Stimulated activated CD4-positive, alpha-beta T cell treated with anti-CD3 and anti-CD28 coated beads, Interleukin-1b, Interleukin-23, amount 100 ng/mL, for 24 hours (primary cell): ENCODE measurements around the gene IP6K3.
A peak's percentile ranks its signal among the peaks of the same experiment; 100 is the strongest.

Experiments
- DNase-seq, 4 experiments: peaks; one replicate each; pipeline ENCODE4 v3.0.0-alpha.2; 2020; ENCODE audit warnings: low read depth in 4 of 4, low spot score in 1 of 4

IP6K3 gene

GRCh38 chr6:33759887-33760629, 13.4 kb upstream of the IP6K3 start:
- no peak for DNase-seq

- no peak for DNase-seq
These were observed 12.1 kb upstream of the IP6K3 start for GRCh38 chr6:33758815-33759216.

GRCh38 chr6:33757906-33758305, 11.2 kb upstream of the IP6K3 start:
- DNase-seq, result no peak

- DNase-seq, result no peak
These were observed 10.4 kb upstream of the IP6K3 start for GRCh38 chr6:33757113-33757512.

GRCh38 chr6:33756211-33756954, 9.7 kb upstream of the IP6K3 start:
- no peak for DNase-seq

- no peak for DNase-seq
These were observed 8.6 kb upstream of the IP6K3 start for GRCh38 chr6:33755070-33755869.

GRCh38 chr6:33754222-33754621, 7.5 kb upstream of the IP6K3 start:
- DNase-seq, result no peak

- DNase-seq, result no peak
These were observed 5.9 kb upstream of the IP6K3 start for GRCh38 chr6:33752646-33753015.

GRCh38 chr6:33751771-33752645, 5.3 kb upstream of the IP6K3 start:
- no peak for DNase-seq

- no peak for DNase-seq
These were observed 3.7 kb upstream of the IP6K3 start for GRCh38 chr6:33750244-33750991.

GRCh38 chr6:33749401-33749800, 2.7 kb upstream of the IP6K3 start:
- DNase-seq, result no peak

- no peak for DNase-seq
These were observed 2.1 kb upstream of the IP6K3 start for GRCh38 chr6:33748841-33749240.

- DNase-seq, result no peak
These were observed 1.1 kb upstream of the IP6K3 start for GRCh38 chr6:33747823-33748222.

- DNase-seq, result no peak
These were observed 587 bp downstream of the IP6K3 start for GRCh38 chr6:33746036-33746600.

- DNase-seq, result no peak
These were observed 1.2 kb downstream of the IP6K3 start for GRCh38 chr6:33745548-33745947.

- no peak for DNase-seq
These were observed 1.7 kb downstream of the IP6K3 start for GRCh38 chr6:33744895-33745546.

- peak; percentile 47 to 62 (median 60) for DNase-seq
These were observed 2.5 kb downstream of the IP6K3 start for GRCh38 chr6:33744001-33744848.

- no peak for DNase-seq
These were observed 3.9 kb downstream of the IP6K3 start for GRCh38 chr6:33742837-33743236.
